GM21515 (cell line): ENCODE results near the gene MISP.

Experiments
- ATAC-seq: cut with Tn5 transposase; IDR thresholded peaks from one replicate; pipeline ENCODE4 v1.9.1; 2021; ENCODE audit not compliant: unreplicated experiment

Gene MISP

DNA sequence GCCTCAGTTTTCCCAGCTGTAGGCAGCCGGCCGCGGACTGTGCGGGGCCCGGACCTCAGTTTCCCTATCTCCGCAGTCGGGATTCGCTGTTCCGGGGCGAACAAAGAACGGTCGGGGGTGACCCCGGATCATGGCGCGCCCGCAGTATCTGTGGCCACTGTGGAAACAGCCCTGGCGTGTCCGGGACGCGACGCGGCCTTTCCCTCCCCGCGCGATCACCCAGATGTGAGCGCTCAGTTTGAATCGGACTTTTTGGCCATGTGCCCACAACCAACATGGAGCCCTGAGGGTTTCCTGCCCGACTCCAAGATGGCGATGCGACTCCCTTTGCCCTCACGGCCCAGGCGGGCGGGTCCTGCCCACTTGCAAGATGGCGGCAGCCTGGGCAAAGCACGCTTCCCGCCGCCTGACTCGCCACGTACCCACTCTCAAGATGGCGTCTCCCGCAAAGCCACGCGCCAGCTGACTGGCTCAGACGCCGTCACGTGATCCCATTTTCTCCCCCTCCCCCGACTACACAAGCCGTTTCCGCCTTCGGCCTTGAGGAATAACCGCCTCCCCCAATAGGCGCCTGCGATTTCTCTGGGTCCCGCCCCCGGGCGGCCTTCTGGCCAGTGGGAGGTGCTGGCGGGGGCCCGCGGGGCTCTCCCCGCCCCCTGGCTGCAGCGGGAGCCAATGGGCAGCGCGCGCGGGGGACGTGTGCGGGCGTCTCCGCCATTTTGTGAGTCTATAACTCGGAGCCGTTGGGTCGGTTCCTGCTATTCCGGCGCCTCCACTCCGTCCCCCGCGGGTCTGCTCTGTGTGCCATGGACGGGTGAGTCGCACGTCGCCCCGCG lies 46.0 kb downstream of the MISP start, which contains the start of gene PTBP1:
Gene PTBP1, plus strand, starts transcription at position 761 of the 836 bp plus-strand sequence. Its CDS starts 46 bp downstream, at position 807.
- ATAC-seq: peak; percentile 73

DNA sequence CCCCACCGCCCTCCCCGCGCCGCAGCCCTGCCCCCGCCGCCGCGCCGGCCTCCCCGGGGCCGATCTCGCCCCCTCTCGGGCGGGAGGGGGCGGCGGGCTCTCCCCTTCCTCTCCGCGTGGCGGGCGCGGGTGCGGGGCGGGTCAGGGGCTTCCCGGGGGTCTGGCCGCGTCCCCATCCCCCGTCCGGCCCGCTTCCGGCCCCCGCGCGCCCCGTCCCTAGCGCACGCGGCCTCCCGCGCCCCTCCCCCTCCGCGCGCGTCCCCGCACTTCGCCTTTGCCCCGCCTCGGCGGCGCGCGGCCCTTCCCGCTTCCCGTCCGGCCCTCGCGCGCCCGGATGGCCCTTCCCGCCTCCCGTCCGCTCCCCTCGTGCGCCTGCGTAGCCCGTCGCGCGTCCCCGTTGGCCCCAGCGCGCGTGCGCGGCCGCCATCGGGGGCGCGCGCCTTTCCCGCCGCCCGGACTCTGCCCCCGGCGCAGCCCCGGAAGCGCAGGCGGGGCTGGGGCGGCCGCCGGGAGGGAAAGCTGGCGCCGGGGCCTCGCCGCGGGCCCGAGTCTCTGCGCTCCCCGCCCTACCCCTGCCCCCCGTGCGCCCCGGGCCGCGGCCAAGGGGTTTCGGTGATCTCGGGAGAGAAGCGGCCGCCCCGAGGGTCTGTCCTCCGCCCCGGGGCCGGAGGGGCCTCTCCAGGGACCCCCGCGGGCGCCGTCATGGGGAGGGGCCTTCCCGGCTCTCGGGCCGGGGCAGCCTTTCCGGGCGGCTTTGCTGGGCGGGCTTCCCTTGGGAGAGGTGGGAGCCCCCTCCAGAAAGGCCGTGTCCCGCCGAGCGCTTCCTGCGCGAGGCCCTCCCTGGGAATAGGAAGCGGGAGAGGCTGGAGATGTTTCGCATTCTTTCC lies 46.9 kb downstream of the MISP start:
- ATAC-seq: peak; percentile 40

DNA sequence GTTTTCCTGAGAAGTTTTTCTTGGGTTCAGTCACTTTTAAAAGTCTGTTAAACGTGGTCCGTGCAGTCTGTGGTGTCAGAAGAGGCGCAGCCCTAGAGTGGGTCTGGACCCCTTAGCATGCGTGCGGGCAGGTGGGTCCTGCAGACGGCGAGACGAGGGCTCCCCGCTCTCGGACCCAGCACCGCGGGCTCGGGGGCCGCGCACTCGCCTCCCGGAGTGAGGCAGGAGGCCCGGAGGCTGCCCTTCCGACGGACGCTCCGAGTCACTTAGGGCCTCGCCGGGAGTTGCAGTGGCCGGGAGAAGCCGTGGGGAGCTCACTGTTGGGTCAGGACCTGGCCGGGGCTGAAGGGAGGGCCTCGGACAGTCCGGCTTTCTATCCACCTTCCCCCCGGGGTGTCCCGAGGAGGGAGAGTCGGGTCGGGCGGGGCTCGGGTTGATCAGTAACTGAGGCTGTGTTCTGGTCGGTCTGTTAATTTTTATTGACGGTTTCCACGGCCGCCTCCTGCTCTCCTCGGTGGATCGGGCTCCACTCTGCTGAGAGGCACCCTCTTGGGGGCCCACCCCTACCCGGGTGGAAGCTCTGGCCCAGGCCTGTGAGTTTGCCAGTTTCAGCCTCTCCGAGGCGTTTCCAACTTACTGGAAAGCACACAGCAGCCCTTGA lies 47.6 kb downstream of the MISP start:
- ATAC-seq: no peak

DNA sequence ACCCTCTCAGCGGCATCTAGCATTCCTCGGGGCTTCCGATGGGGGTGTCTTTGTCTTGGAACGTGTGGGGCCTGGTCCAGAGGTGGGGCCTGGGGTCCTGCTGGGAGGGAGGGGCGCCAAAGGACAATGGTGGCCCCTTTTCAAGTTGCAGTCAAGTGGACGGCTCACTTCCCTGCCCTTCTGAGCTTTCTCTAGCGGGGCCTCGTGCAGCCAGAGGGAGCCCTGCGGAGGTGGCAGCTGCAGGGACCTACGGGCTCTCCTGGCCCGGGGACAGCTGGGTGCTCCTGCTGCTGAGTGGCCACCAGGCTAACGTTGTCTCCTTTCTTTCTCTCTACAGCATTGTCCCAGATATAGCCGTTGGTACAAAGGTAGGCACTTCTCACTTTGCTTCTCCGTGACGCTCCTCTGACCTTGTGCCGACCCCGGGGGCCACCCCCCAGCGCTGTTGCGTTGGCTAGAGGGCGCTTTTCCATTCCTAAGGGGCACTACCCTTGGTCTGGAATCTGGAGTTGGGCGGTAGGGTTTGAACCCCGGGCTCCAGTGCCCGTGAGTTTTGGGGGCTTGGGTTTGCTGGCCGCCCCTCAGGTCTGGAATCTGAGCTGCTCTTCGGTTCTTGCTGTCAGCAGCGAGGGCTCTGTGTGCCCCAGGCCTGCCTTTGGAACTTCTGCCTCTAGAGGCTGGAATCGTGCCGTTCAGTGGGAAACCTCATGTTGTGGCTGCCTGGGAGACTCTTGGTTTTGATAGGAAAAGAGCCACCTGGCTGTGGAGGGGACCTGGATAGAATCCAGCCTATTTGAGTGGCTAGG lies 48.4 kb downstream of the MISP start:
- ATAC-seq: no peak

DNA sequence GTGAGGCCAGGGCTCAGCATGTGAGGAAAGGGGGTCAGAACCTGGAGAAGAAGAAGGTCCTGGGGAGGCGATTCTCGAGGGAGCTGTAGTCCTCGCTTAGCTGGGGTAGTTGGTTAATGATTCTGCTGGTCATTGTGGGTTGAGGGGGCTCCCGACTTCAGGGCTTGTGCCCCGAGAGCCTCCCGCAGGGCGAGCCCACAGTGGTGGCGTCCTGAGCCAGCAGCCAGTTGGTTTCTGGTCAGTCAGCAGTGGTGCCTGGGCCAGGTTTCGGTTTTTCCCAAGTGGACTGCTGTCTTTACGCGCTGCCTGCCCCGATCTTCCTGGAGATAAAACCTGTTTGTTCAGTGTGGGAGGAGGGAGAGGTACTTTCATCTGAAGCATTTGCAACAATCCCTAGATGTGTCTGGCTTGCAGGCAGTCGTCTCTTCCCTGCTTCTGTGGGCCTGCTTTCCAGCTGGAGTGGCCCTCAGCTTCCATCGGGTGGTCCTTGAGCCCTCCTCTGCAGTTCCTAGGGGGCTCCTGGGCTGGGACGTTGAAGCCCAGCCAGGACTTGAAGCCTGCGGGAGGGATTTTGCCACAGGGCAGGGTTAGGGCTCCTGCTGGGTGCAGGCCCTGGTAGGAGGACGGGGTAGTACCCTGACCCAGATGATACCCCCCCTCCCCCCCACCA lies 49.6 kb downstream of the MISP start:
- no peak for ATAC-seq

DNA sequence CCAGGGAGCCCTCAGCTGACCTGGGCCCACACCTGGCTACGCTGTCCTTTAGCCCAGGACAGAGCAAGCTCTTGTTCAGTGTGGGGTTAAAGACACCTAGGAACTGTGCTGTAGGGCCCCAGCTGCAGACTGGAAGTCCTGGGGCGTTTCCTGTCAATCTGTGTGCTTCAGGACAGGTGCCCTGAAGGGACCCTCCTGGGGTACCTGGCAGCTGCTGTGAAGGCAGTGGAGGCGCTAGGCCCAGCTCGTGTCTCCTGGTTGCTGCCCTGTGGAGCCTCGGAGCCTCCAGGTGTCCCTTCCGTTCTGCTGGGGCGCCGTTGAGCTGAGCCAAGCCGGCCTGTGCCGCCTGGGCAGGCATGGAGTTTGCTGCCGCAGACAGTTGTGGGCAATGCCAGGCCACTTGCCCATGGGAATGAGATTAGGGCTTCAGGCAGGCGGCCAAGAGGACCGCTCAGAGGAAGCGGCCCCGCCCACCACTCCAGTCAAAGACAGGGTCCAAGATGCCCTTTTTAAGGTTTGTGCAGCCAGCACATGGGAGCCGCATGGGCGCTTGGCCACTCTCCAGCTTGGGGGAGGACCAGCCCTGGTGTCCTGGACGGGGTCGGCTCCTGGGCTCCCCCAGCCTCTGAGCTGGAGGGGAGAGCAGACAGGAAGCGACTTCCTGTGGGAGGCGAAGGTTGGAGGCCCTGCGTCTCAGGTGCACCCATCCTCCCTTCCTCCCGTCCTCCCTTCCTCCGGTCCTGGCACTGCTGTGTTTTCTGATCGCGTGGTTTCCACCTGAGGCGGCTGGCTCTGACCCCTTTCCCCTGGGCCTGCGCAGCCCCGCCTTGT lies 50.3 kb downstream of the MISP start:
- ATAC-seq: no peak

DNA sequence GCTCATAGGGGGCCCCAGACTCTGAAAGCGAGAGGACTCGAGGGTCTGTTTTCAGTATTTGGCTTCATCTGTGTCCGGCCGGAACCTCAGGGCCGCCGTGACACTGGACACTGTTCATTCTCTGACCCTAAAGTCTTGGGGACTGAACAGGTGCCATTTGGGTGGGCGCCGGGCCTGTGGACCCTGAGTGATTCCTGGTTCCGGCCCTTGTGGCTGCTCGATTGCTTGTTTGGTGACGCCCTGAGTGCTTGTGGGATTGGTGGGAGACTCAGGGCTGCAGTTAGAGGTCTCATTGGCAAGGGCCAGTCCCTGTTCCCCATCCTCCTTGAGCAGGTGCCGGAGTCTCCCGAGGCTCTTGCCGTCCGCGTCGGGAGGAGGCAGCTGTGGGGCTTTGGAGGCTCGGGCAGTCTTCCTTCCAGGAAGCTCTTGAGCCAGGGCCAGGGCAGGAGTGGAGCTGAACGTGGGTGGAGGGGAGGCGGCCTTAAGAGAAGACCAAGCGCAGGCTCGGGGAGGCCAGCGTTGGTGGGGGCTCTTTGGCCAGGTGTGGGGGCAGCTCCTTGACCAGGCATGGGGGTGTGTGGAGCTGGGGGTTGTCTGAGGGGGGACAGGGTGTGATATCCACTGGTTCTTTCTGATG lies 51.1 kb downstream of the MISP start:
- ATAC-seq: no peak

DNA sequence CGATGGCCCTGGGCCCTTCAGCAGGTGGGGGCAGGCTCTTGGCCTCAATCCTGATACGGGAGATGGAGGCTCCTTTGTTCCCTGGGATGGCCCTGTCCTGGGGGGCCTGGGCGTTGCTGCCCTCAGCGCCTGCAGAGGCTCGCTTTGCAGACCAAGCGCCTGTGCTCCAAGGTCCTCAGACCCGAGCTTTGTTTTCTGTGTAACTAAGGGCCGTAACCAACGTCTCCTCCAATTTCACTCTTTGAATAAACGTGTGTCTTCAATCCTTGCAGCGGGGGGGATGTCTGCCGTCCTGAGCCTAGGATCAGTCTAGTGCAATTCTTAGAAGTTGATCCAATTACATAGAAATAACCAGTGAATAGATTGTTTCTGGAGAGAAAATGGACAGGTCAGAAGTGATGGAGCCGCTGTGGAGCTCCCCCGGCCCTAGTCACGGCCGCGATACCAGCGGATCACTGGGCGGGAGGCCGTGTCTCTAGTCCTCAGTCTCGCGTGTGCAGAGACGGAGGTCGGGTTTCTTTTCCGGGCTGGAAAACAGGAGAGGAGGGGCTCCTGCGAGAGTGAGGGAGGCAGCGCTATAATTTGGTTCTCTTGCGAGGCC lies 51.7 kb downstream of the MISP start:
- ATAC-seq: no peak

DNA sequence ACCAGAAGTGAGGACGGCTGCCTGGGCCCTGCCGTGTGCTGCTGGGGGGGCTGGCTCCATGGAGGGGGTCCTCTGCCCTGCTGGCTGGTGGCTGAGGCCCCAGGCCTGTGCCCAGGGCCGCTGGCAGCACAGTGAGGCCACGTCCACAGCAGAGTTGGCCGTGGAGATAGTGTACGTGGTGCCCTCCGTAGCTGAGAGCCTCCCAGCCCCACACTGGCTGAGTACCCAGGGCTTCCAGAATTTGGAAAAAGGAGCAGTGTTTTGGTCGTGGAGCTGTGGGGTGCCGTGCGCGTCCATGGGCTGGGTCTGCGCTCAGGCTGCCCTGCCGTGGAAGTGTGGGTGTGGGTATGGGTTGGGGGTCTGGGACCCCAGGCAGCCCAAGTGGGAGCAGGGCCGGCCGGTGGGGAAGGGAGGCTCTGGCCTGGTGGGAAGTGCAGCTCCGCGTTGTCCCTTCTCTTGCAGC lies 52.2 kb downstream of the MISP start:
- ATAC-seq: no peak

DNA sequence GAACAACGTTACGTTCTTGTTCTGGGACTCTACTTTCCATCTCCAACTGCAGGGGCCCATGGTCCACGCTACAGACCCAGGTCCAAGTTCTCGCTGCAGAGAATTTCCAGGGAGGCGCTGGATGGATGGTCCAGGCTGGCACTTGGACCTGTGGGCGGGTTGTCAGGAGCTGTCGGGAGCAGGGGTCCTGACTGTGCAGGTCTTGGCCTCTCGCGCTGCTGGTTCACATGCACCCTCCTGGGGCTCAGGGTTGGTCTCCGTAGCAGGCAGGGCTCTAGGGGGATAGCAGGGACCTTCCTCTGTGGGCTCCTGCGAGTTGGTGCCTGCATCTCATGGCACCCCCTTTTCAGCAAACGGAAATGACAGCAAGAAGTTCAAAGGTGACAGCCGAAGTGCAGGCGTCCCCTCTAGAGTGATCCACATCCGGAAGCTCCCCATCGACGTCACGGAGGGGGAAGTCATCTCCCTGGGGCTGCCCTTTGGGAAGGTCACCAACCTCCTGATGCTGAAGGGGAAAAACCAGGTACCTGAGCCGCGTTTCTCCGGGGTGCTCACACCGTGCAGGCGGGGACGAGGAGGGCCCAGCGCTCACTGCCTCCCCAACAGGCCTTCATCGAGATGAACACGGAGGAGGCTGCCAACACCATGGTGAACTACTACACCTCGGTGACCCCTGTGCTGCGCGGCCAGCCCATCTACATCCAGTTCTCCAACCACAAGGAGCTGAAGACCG lies 52.9 kb downstream of the MISP start:
- no peak for ATAC-seq

DNA sequence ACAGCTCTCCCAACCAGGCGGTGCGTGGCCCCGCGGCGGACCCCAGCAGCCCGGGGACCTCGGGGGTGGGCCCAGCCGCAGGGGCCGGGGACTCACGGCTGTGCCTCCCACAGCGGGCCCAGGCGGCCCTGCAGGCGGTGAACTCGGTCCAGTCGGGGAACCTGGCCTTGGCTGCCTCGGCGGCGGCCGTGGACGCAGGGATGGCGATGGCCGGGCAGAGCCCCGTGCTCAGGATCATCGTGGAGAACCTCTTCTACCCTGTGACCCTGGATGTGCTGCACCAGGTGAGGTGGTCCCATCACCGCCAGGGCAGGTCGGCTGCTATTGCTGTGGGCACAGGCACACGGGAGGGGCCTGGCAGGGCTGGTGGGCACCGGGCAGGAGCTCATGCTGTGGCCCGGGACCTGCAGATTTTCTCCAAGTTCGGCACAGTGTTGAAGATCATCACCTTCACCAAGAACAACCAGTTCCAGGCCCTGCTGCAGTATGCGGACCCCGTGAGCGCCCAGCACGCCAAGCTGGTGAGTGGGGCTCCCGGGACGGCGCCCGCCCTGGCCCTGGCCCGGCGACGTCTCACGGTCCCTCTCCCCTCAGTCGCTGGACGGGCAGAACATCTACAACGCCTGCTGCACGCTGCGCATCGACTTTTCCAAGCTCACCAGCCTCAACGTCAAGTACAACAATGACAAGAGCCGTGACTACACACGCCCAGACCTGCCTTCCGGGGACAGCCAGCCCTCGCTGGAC lies 53.7 kb downstream of the MISP start:
- ATAC-seq: no peak

DNA sequence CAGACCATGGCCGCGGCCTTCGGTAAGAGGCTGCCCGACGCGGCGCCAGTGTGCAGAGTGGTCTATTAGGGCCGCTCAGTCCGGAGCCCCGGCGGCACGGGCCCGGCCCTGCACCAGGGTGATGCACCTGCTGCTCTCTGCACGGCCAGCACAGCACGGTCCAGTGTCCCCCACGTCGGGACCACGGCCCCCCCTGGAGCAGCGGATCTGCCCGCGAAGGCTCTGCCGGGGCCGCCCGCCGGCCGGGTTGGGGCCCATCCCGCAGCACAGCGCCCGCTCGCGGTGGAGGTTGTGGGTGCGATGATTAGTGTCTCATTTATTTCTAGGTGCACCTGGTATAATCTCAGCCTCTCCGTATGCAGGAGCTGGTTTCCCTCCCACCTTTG lies 54.2 kb downstream of the MISP start:
- ATAC-seq: no peak

DNA sequence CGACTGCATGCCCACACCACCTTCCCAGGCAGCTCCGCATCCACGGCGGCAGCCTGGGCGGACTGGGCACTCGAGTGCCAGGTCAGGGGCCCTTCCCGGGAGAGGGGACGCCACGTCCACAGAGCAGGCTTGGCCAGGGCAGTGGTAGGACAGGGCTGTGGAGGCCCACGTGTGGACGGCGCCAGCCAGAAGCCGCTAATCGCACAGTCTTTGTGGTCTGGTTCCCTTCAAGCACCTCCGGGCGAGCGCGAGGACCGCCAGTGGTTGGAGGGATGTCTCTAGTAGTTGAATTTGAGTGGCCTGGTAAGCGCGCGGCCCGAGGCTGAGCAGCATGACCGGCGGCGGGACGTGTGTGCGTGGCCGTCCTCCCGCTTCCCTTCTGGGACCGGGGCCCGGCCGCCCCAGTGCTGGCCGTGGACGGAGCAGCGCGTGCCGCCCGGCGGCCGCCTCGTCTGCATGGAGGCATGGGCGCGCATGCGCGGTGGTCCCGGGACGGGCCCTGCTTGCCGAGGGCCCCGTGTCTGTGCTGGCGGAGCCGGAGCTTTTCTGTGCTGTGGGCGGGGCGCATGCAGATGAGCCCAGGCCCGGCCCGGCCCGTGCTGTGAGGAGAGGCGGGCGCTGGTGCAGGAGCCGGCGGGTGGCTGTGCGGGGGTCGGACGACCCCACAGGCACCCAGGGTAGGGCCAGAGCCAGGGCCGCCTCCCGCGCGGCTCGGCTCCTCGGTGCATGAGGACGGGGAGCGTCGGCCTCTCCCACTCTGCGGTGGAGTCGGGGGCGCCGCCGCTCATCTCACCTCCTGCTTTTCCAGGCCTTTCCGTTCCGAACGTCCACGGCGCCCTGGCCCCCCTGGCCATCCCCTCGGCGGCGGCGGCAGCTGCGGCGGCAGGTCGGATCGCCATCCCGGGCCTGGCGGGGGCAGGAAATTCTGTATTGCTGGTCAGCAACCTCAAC lies 55.0 kb downstream of the MISP start:
- ATAC-seq: no peak

DNA sequence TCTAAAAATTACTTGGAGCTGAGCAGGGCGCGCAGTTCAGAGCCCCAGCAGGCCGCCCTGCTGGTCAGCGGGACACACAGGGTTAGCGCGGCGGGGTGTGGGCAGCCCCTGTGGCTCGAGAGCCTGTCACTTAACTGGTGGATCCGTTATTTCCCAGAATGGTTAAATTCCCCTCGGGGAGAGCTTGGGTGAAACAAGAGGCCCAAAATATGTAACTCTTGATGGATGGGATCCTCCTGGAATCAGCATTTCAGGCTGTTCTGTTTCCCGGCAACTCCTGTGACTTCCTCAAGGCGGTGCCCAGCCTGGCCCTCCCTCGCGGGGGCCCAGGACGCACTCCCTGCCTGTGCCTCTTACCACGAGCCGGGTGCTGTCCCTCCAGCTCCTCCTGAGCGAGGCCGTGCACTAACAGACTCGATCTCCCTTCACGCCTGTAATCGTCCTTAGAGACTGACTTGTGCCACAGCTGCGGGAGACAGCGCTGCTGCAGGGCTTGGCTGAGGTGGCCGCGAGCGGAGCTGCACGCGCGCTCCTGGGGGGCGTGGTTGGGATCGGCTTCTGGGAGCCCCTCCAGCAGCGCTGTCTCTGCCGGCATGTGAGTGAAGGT lies 56.0 kb downstream of the MISP start:
- ATAC-seq: no peak
